C4-2B (cell line): ENCODE results near the gene ACTR3C.

Source experiments
- H3K27ac ChIP-seq: fragments of 450-650 bp; 2 replicates; pipeline ENCODE4 v1.5.1; 2017
- ZFX ChIP-seq: fragments of 450-650 bp; IDR thresholded peaks from 2 replicates; pipeline ENCODE4 v1.6.1; 2017
- TF ChIP-seq, protein P1 (sequence below): fragments of 450-650 bp; conservative IDR thresholded peaks from 2 replicates; pipeline ENCODE4 v1.5.1; 2017; ENCODE audit warnings: mild to moderate bottlenecking

ACTR3C gene

DNA sequence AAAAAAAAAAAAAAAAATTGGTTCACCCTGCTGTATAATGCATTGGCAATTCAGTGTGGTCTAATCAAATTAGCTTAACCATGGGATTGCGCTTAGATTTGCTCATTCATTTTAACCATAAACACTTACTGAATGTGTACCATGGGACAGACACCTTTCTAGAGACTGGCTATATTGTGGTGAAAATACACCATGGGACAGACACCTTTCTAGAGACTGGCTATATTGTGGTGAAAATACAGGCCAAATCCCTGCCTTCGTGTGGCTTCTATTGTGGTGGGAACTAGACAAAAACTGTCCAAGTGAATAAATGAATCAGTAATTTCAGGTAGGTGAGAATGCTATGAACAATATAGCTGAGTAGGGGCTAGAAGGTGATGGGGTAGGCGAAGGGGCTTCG, 35.1 kb upstream of the ACTR3C start:
- TF ChIP-seq, protein P1, sequence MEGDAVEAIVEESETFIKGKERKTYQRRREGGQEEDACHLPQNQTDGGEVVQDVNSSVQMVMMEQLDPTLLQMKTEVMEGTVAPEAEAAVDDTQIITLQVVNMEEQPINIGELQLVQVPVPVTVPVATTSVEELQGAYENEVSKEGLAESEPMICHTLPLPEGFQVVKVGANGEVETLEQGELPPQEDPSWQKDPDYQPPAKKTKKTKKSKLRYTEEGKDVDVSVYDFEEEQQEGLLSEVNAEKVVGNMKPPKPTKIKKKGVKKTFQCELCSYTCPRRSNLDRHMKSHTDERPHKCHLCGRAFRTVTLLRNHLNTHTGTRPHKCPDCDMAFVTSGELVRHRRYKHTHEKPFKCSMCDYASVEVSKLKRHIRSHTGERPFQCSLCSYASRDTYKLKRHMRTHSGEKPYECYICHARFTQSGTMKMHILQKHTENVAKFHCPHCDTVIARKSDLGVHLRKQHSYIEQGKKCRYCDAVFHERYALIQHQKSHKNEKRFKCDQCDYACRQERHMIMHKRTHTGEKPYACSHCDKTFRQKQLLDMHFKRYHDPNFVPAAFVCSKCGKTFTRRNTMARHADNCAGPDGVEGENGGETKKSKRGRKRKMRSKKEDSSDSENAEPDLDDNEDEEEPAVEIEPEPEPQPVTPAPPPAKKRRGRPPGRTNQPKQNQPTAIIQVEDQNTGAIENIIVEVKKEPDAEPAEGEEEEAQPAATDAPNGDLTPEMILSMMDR, result no peak
- TF ChIP-seq ZFX, result no peak
- H3K27ac ChIP-seq, result no peak overlapping the region

DNA sequence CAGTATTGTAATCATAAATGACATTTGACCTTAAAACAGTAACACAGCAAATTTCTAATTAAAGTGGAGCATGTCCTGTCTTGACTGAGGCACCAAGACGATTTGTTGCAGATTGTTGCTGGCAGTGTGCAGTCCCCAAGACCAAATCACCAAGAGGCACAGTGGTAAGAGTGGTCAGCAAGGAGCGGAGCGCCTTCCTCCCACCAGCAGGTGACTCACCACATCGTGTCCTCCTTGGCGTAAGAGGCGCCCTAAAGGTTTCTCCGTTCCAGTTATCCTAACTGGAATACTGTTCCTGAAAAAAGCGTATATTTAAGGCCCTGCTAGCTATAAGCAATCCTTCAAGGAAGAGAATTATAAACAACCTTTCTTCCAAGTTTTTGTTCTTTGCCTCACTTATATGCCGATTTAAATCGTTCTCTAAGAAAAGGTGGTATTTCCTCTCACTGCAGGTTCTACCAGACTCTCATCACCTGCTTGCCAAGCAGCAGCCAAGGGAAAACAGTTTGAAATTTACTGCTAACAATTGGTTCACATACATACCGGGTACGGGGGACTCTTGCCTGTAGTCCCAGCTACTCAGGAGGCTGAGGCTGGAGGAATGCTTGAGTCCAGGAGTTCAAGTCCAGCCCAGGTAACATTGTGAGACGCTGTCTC, 34.6 kb upstream of the ACTR3C start:
- no peak overlapping the region for H3K27ac ChIP-seq

DNA sequence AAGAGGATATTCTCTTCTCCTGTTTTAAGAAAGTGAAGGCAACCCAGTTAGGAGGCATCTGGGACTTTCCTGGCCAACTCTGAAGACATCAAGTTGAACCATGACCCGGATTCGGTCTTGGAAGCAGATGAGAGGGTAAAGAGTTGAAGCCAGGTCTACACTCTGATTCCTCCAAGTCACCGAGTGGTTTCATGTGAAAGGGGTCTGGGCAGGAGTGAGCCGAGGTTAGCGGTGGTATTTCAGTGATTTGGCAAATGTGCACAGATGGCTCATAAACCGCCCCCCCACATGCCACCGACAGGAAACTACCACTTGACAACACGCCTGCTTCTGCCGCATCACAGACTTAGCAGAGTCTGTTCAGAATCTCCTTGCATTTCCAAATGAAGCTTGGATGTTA, 33.9 kb upstream of the ACTR3C start:
- no peak for TF ChIP-seq ZFX
- TF ChIP-seq, protein P1, result no peak
- H3K27ac ChIP-seq, result no peak overlapping the region

More for the DNA sequence above, 34.6 kb upstream of the ACTR3C start:
- TF ChIP-seq, protein P1, result no peak
- TF ChIP-seq ZFX, result no peak

DNA sequence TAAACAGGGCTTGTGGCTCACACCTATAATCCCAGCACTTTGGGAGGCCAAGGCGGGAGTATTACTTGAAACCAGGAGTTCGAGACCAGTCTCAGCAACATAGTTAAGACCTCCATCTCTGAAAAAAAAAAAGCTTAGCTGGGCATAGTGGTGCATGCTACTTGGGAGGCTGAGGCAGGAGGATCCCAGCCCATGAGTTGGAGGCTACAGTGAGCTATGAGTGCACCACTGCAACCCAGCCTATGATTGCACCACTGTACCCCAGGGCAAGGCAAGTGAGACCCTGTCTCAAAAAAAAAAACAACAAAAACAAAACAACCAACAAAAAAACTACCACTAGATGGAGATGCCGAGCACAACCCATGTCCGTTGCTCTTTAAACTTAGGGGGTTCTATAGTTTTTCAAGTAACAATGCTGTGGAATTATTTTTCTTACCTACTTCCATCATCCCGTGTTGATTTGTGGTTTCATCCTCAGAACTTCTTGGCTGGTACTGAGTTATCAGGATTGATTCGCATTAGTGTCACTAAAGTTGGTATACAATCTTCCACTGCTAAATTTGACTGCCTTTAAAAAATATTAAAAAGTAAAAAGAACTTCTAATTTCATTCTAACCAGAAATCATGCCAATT, 33.0 kb upstream of the ACTR3C start:
- H3K27ac ChIP-seq, result peak overlapping the region; percentile 79
- TF ChIP-seq, protein P1, result peak; percentile 93
- TF ChIP-seq ZFX, result no peak

DNA sequence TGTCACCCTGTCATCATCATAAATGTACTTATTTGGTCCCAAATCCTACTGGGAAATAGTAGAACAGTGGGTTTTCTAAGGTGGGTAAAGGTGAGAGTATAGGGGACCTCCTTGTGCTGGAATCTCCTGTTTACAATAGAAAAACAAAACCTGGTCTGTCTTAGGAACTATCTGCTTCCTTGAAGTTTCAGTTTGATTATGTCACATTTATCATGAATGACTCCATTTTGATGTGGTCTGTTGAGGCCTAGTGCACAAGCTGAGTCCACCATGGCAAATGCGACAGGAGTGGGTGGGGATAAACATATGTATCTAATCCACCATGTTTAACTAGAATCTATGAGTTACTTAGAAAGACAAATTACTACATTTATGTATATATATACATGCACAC, 32.3 kb upstream of the ACTR3C start:
- peak overlapping the region; percentile 79; the same call in 1 of the 2 replicates for H3K27ac ChIP-seq

DNA sequence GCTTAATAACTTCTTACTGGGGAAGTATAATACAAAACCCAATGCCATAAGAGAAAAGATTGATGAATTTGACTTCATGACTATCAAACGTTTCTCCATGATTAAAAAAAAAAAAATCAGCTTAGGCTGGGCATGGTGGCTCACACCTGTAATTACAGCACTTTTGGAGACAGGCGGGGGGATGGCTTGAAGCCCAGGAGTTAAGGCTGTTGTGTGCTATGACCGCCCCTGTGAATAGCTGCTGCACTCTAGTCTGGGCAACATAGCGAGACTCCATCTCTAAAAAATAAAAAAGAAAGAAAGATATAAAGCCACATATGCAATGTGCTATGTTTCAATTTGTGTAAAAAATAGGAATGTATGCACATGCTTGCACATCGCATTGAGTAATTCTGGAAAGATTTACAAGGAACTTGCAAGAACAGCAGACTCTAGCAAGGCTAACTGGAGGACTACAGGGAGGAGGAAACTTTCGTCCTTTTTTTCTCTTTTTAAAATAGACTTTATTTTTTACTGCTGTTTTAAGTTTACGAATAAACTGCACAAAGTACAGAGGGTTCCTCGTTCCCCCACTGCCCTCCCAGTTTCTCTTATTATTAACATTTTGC, 28.3 kb upstream of the ACTR3C start:
- no peak overlapping the region for H3K27ac ChIP-seq
- TF ChIP-seq ZFX, result no peak
- TF ChIP-seq, protein P1, result no peak

More for the DNA sequence above, 32.3 kb upstream of the ACTR3C start:
- TF ChIP-seq, protein P1, result no peak
- TF ChIP-seq ZFX, result no peak; the same call in 1 of the 2 replicates

DNA sequence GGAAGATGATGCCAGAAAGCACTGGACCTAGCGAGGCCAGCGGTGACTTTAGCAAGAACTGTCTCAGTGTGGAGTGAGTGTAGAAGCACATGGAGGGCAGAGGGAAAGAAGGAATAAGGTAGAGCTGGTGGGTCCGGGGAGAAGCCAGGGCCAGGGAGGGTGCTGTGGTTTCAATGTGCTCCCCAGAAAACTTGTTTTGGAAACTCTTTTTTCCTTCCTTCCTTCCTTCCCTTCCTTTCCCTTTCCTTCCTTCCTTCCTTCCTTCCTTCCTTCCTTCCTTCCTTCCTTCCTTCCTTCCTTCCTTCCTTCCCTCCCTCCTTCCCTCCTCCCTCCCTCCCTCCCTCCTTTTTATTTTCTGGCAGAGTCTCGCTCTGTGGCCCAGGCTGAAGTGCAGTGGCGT, 23.6 kb upstream of the ACTR3C start:
- TF ChIP-seq, protein P1, result no peak
- no peak for TF ChIP-seq ZFX
- no peak overlapping the region for H3K27ac ChIP-seq
